T-helper 2 cell treated with Interferon-gamma antibody and Interleukin-4, amounts not matched to agents 5 μg/mL and 100 μg/mL, for 36 hours (primary cell): ENCODE data around the gene CIC.
"Not testable (repeated sequence)": the region's sequence is repeated elsewhere in the genome, so short reads cannot be mapped to it uniquely, and the experiment has no call there.

ENCODE experiments used
- DNase-seq: peaks from one replicate; pipeline ENCODE4 v3.0.0; 2021; ENCODE audit warnings: low spot score
- H3K27ac Mint-ChIP-seq: one replicate; pipeline ENCODE4 v1.8.0; 2021; ENCODE audit warnings: mild to moderate bottlenecking, mixed read lengths
- H3K27me3 Mint-ChIP-seq: one replicate; pipeline ENCODE4 v1.8.0; 2021; ENCODE audit warnings: low read depth, mixed read lengths
- H3K36me3 Mint-ChIP-seq: one replicate; pipeline ENCODE4 v1.8.0; 2021; ENCODE audit warnings: low read depth, mixed read lengths
- H3K4me1 Mint-ChIP-seq: one replicate; pipeline ENCODE4 v1.8.0; 2021; ENCODE audit warnings: low read depth, mixed read lengths
- H3K4me3 Mint-ChIP-seq: one replicate; pipeline ENCODE4 v1.8.0; 2022; ENCODE audit warnings: mild to moderate bottlenecking, moderate library complexity, mixed read lengths
- H3K9me3 Mint-ChIP-seq: one replicate; pipeline ENCODE4 v1.8.0; 2021; ENCODE audit warnings: mixed read lengths

The CIC gene

GRCh38 chr19:42255766-42256745 lies 13.0 kb upstream of the CIC start:
- Mint-ChIP-seq H3K27ac (peak overlapping the region; percentile 6), H3K36me3 (peaks cover 4% of the 10 kb centered on the region), H3K4me1 (peaks cover 20% of the 10 kb centered on the region), H3K4me3 (peak overlapping the region; percentile 54), H3K27me3 (peaks cover 10% of the 10 kb centered on the region), H3K9me3 (no peaks in the 10 kb centered on the region)
- DNase-seq, result no peak

GRCh38 chr19:42257842-42258241 lies 11.2 kb upstream of the CIC start:
- Mint-ChIP-seq H3K27me3 (peaks cover 14% of the 10 kb centered on the region), H3K4me1 (peaks cover 13% of the 10 kb centered on the region)
- H3K4me3 Mint-ChIP-seq, H3K27ac Mint-ChIP-seq, H3K36me3 Mint-ChIP-seq, H3K9me3 Mint-ChIP-seq, DNase-seq: not testable (repeated sequence)

GRCh38 chr19:42261763-42262162 lies 7.3 kb upstream of the CIC start:
- Mint-ChIP-seq H3K27me3 (peaks cover 5% of the 10 kb centered on the region), H3K4me1 (peaks cover 3% of the 10 kb centered on the region), H3K9me3 (no peaks in the 10 kb centered on the region), H3K27ac (no peak overlapping the region), H3K36me3 (no peaks in the 10 kb centered on the region), H3K4me3 (no peak overlapping the region)
- DNase-seq, result no peak

- DNase-seq, H3K27ac Mint-ChIP-seq, H3K4me3 Mint-ChIP-seq, H3K27me3 Mint-ChIP-seq, H3K36me3 Mint-ChIP-seq, H3K9me3 Mint-ChIP-seq: not testable (repeated sequence)
- H3K4me1 Mint-ChIP-seq, result peaks cover 25% of the 10 kb centered on the region
These were observed 2.9 kb upstream of the CIC start for GRCh38 chr19:42266105-42266504.

GRCh38 chr19:42266928-42267603 lies 2.0 kb upstream of the CIC start:
- H3K27ac Mint-ChIP-seq, H3K9me3 Mint-ChIP-seq, H3K27me3 Mint-ChIP-seq, H3K4me3 Mint-ChIP-seq, H3K36me3 Mint-ChIP-seq, DNase-seq: not testable (repeated sequence)
- peaks cover 30% of the 10 kb centered on the region for H3K4me1 Mint-ChIP-seq

- no peaks in the 10 kb centered on the region for H3K9me3 Mint-ChIP-seq
- peaks cover 1% of the 10 kb centered on the region for H3K27me3 Mint-ChIP-seq
- DNase-seq, result no peak
- H3K27ac Mint-ChIP-seq, result no peak overlapping the region
- H3K4me1 Mint-ChIP-seq, result peaks cover 29% of the 10 kb centered on the region
- no peak overlapping the region for H3K4me3 Mint-ChIP-seq
- peaks cover 7% of the 10 kb centered on the region for H3K36me3 Mint-ChIP-seq
These were observed 1.4 kb upstream of the CIC start for GRCh38 chr19:42267644-42268141.

GRCh38 chr19:42268142-42268703 lies 829 bp upstream of the CIC start:
- Mint-ChIP-seq H3K27ac (no peak overlapping the region), H3K4me1 (peaks cover 28% of the 10 kb centered on the region), H3K27me3 (no peaks in the 10 kb centered on the region), H3K4me3 (no peak overlapping the region), H3K36me3 (peaks cover 7% of the 10 kb centered on the region), H3K9me3 (no peaks in the 10 kb centered on the region)
- peak; percentile 99 for DNase-seq

GRCh38 chr19:42269478-42270345 lies 660 bp downstream of the CIC start:
- H3K27me3 Mint-ChIP-seq, result no peaks in the 10 kb centered on the region
- H3K4me1 Mint-ChIP-seq, result peaks cover 28% of the 10 kb centered on the region
- H3K27ac Mint-ChIP-seq, result no peak overlapping the region
- DNase-seq, result no peak
- H3K4me3 Mint-ChIP-seq, result no peak overlapping the region
- no peaks in the 10 kb centered on the region for H3K9me3 Mint-ChIP-seq
- H3K36me3 Mint-ChIP-seq, result peaks cover 15% of the 10 kb centered on the region

- no peak overlapping the region for H3K4me3 Mint-ChIP-seq
- peaks cover 33% of the 10 kb centered on the region for H3K4me1 Mint-ChIP-seq
- peaks cover 21% of the 10 kb centered on the region for H3K36me3 Mint-ChIP-seq
- H3K27me3 Mint-ChIP-seq, result no peaks in the 10 kb centered on the region
- DNase-seq, result peak; percentile 70
- H3K9me3 Mint-ChIP-seq, result no peaks in the 10 kb centered on the region
- H3K27ac Mint-ChIP-seq, result no peak overlapping the region
These were observed 1.4 kb downstream of the CIC start for GRCh38 chr19:42270346-42271044.

GRCh38 chr19:42271045-42271419 lies 2.0 kb downstream of the CIC start:
- no peak overlapping the region for H3K27ac Mint-ChIP-seq
- H3K36me3 Mint-ChIP-seq, result peaks cover 22% of the 10 kb centered on the region
- H3K27me3 Mint-ChIP-seq, result no peaks in the 10 kb centered on the region
- H3K4me1 Mint-ChIP-seq, result peaks cover 37% of the 10 kb centered on the region
- DNase-seq, result no peak
- no peak overlapping the region for H3K4me3 Mint-ChIP-seq
- no peaks in the 10 kb centered on the region for H3K9me3 Mint-ChIP-seq

GRCh38 chr19:42271861-42272534 lies 2.9 kb downstream of the CIC start:
- H3K9me3 Mint-ChIP-seq, result no peaks in the 10 kb centered on the region
- H3K27ac Mint-ChIP-seq, result no peak overlapping the region
- peaks cover 46% of the 10 kb centered on the region for H3K4me1 Mint-ChIP-seq
- peaks cover 24% of the 10 kb centered on the region for H3K36me3 Mint-ChIP-seq
- H3K27me3 Mint-ChIP-seq, result no peaks in the 10 kb centered on the region
- DNase-seq, result no peak
- H3K4me3 Mint-ChIP-seq, result no peak overlapping the region

GRCh38 chr19:42272535-42272897 lies 3.5 kb downstream of the CIC start:
- H3K4me3 Mint-ChIP-seq, result no peak overlapping the region
- H3K27ac Mint-ChIP-seq, result no peak overlapping the region
- H3K4me1 Mint-ChIP-seq, result peaks cover 47% of the 10 kb centered on the region
- no peaks in the 10 kb centered on the region for H3K9me3 Mint-ChIP-seq
- DNase-seq, result no peak
- no peaks in the 10 kb centered on the region for H3K27me3 Mint-ChIP-seq
- peaks cover 24% of the 10 kb centered on the region for H3K36me3 Mint-ChIP-seq
